Measurements from ENCODE around the gene SMARCC1. TPM values are rescaled to one million over a fixed set of nuclear protein-coding genes. Genes with fewer than 3 reads are reported as not detected.

Gene SMARCC1
- total and polyA plus RNA-seq, 2 of the 4 experiments (the other 2 are of a cell fraction), result 18.6 to 39.6 TPM

- Histone ChIP-seq H2AK9ac (replicated peaks; ENCODE audit: low read depth, low read length, poor library complexity) (no peak overlapping the region), H4K5ac (ENCODE audit: low read depth, low read length) (no peak overlapping the region), H4K8ac (ENCODE audit: low read depth in 2 of 2, low read length in 2 of 2) (no peak overlapping the region), H3K36me3 (ENCODE audit: control insufficient read depth, insufficient read depth, low read length) (no peaks in the 10 kb centered on the region), H2BK20ac (ENCODE audit: low read depth, low read length) (no peak overlapping the region), H3K4me3 (ENCODE audit: insufficient read depth, low read depth, low read length) (no peak overlapping the region), H2BK15ac (ENCODE audit: low read depth, low read length) (no peak overlapping the region), H3K79me1 (ENCODE audit: low read depth in 1 of 2, low read length in 2 of 2) (no peaks in the 10 kb centered on the region), H3K9me3 (ENCODE audit: control insufficient read depth, insufficient read depth, low read length) (no peaks in the 10 kb centered on the region; the same call in 1 of the 2 replicates), H3K4ac (ENCODE audit: low read depth, low read length) (no peak overlapping the region), H3K4me2 (ENCODE audit: low read depth, low read length) (no peak overlapping the region), H3K27me3 (ENCODE audit: control insufficient read depth, insufficient read depth, low read length) (peaks cover 12% of the 10 kb centered on the region), H3K9ac (ENCODE audit: low read depth, low read length) (no peak overlapping the region), H2BK5ac (ENCODE audit: low read depth, low read length, poor library complexity, severe bottlenecking) (no peak overlapping the region), H3K18ac (ENCODE audit: low read depth, low read length) (no peak overlapping the region), H2AK5ac (ENCODE audit: low read depth, low read length) (no peak overlapping the region), H3K27ac (ENCODE audit: insufficient read depth, low read length) (no peak overlapping the region), H3K4me1 (ENCODE audit: control insufficient read depth, insufficient read depth, low read length) (no peaks in the 10 kb centered on the region), H3K56ac (ENCODE audit: extremely low read depth, insufficient read depth, low read length) (no peak overlapping the region), H3K9me1 (ENCODE audit: insufficient read depth, low read length) (0 out of 2 replicates have a peak, but pooled peaks cover 3% of the 10 kb centered on the region), H4K20me1 (ENCODE audit: insufficient read depth, low read length) (no peaks in the 10 kb centered on the region), H2AFZ (replicated peaks; ENCODE audit: low read length, poor library complexity) (no peak overlapping the region), H3K23ac (ENCODE audit: low read depth, low read length) (no peak overlapping the region), H4K91ac (ENCODE audit: insufficient read depth, low read depth, low read length) (no peak overlapping the region), H3K14ac (replicated peaks; ENCODE audit: low read depth, low read length) (no peak overlapping the region), H2BK120ac (ENCODE audit: low read depth, low read length) (no peak overlapping the region)
- BruUV-seq (replicated peaks), result no TSS peak
- 45% methylated on average over 3 of the region's 6 CpGs; no CpG with 5 or more reads in 1 of the 2 experiments for WGBS, 2 experiments (ENCODE audit: extremely low coverage in 2 of 2, insufficient read length in 1 of 2)
- DNase-seq (no peak), ATAC-seq (ENCODE audit: low read depth) (no peak)
- TF ChIP-seq SMC3 (IDR thresholded peaks at IDR 0.05; ENCODE audit: low read depth, low read length) (no peak), RCOR1 (IDR thresholded peaks at IDR 0.05; ENCODE audit: insufficient replicate concordance, low read length) (no peak), RFX5 (IDR thresholded peaks at IDR 0.05; ENCODE audit: low read depth, low read length) (no peak), RAD21 (IDR thresholded peaks at IDR 0.05; ENCODE audit: low read length) (no peak), POLR2A (IDR thresholded peaks at IDR 0.05; ENCODE audit: low read depth, low read length) (no peak), MXI1 (IDR thresholded peaks at IDR 0.05; ENCODE audit: borderline replicate concordance, low read depth, low read length) (no peak), FOS (IDR thresholded peaks at IDR 0.05; ENCODE audit: low read depth, low read length) (no peak), BHLHE40 (IDR thresholded peaks at IDR 0.05; ENCODE audit: low read depth, low read length) (no peak), MAZ (IDR thresholded peaks at IDR 0.05; ENCODE audit: borderline replicate concordance, low read depth, low read length) (no peak), CEBPB (IDR thresholded peaks at IDR 0.05; ENCODE audit: low read depth, low read length) (no peak), CTCF (conservative IDR thresholded peaks at IDR 0.05; ENCODE audit: low read depth, low read length) (no peak), CHD1 (IDR thresholded peaks at IDR 0.05; ENCODE audit: low read depth, low read length) (no peak), NFE2L2 (IDR thresholded peaks at IDR 0.05; ENCODE audit: low read depth, low read length) (no peak), MAFK (IDR thresholded peaks at IDR 0.05; ENCODE audit: low read depth, low read length) (no peak)
- TF ChIP-seq, protein P1, sequence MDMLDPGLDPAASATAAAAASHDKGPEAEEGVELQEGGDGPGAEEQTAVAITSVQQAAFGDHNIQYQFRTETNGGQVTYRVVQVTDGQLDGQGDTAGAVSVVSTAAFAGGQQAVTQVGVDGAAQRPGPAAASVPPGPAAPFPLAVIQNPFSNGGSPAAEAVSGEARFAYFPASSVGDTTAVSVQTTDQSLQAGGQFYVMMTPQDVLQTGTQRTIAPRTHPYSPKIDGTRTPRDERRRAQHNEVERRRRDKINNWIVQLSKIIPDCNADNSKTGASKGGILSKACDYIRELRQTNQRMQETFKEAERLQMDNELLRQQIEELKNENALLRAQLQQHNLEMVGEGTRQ (IDR thresholded peaks at IDR 0.05; ENCODE audit: low read depth, low read length), result no peak
- TF ChIP-seq, protein P2, sequence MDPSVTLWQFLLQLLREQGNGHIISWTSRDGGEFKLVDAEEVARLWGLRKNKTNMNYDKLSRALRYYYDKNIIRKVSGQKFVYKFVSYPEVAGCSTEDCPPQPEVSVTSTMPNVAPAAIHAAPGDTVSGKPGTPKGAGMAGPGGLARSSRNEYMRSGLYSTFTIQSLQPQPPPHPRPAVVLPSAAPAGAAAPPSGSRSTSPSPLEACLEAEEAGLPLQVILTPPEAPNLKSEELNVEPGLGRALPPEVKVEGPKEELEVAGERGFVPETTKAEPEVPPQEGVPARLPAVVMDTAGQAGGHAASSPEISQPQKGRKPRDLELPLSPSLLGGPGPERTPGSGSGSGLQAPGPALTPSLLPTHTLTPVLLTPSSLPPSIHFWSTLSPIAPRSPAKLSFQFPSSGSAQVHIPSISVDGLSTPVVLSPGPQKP (IDR thresholded peaks at IDR 0.05; ENCODE audit: borderline replicate concordance, low read depth, low read length), result no peak
- dilution Hi-C loops (cut with HindIII; ENCODE audit: low sequenced_read_pairs, unreplicated experiment) (no loop called here), in situ Hi-C loops (cut with MboI; ENCODE audit: low sequenced_read_pairs) (no loop called here), intact Hi-C loops (cut with micrococcal nuclease) (no loop called here)
- ChIA-PET POLR2A (ENCODE audit: unreplicated experiment) (no interaction called here), CTCF (no interaction called here)
Observed at GRCh38 chr3:47536967-47537366, 244.7 kb downstream of the SMARCC1 start.
